ENCODE results near the gene ADGRG1.
"Not testable (repeated sequence)": the region's sequence is repeated elsewhere in the genome, so short reads cannot be mapped to it uniquely, and the experiment has no call there.

ADGRG1 gene

GRCh38 chr16:57628008-57628781 is at the start of gene ADGRG1:
Gene ADGRG1, plus strand, starts transcription at chr16:57628630. Its CDS starts 21,658 bp downstream, at chr16:57650288.
- peak; percentile 53 for DNase-seq

- DNase-seq, result no peak
Measured at GRCh38 chr16:57579361-57579665, 49.1 kb upstream of the ADGRG1 start.

GRCh38 chr16:57585051-57585687 is 43.3 kb upstream of the ADGRG1 start:
- no peak for DNase-seq

- no peak for DNase-seq
Measured at GRCh38 chr16:57588831-57589230, 39.6 kb upstream of the ADGRG1 start.

GRCh38 chr16:57589374-57589773 is 39.1 kb upstream of the ADGRG1 start:
- no peak for DNase-seq

GRCh38 chr16:57590654-57591085 is 37.8 kb upstream of the ADGRG1 start:
- DNase-seq, result no peak

GRCh38 chr16:57591086-57591869 is 37.2 kb upstream of the ADGRG1 start:
- peak; percentile 78 for DNase-seq

- DNase-seq, result no peak
Measured at GRCh38 chr16:57591870-57592485, 36.5 kb upstream of the ADGRG1 start.

GRCh38 chr16:57592591-57593003 is 35.8 kb upstream of the ADGRG1 start:
- DNase-seq, result no peak

GRCh38 chr16:57593021-57593420 is 35.4 kb upstream of the ADGRG1 start:
- no peak for DNase-seq

GRCh38 chr16:57593990-57594389 is 34.4 kb upstream of the ADGRG1 start:
- no peak for DNase-seq

- DNase-seq, result no peak
Measured at GRCh38 chr16:57594531-57595031, 33.8 kb upstream of the ADGRG1 start.

GRCh38 chr16:57596234-57596633 is 32.2 kb upstream of the ADGRG1 start:
- not testable (repeated sequence) for DNase-seq

- no peak for DNase-seq
Measured at GRCh38 chr16:57598437-57598836, 30.0 kb upstream of the ADGRG1 start.

- peak; percentile 69 for DNase-seq
Measured at GRCh38 chr16:57600048-57600835, 28.2 kb upstream of the ADGRG1 start.

- DNase-seq, result no peak
Measured at GRCh38 chr16:57600952-57601580, 27.4 kb upstream of the ADGRG1 start.

GRCh38 chr16:57601801-57602478 is 26.5 kb upstream of the ADGRG1 start:
- DNase-seq, result no peak

- no peak for DNase-seq
Measured at GRCh38 chr16:57603115-57604024, 25.1 kb upstream of the ADGRG1 start.

- no peak for DNase-seq
Measured at GRCh38 chr16:57604177-57604576, 24.3 kb upstream of the ADGRG1 start.

Data from NCI-H82 (cell line).